NCI-H1092 (cell line): ENCODE measurements around the gene LARP4B.

ENCODE experiments used
- DNase-seq: peaks from one replicate; lab custom pipeline; 2025; lab: John Stamatoyannopoulos, UW

The LARP4B gene

GRCh38 chr10:824946-825345 is 106.6 kb downstream of the LARP4B start:
- no peak for DNase-seq

DNA sequence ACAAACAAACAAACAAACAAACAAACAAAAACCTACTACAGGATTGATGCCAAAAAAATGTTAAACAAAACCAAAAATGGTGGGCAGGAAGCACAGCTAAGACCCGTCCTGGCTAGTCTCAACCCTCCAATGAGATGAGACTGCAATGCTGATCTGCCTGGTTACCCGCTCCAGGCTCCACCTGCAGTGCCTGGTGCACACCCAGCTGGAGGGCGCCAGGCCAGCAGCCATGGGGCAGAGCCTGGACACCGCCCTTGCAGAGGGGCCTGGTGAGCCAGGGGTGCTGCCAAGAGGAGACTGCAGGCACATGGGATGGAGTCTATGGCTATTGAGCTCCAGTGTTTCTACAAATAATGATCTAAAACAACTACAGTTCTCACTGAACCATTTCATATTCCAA is 107.0 kb downstream of the LARP4B start:
- DNase-seq, result no peak

- DNase-seq, result no peak
Measured at GRCh38 chr10:822661-823367, 108.7 kb downstream of the LARP4B start.

- no peak for DNase-seq
Measured at GRCh38 chr10:822197-822596, 109.3 kb downstream of the LARP4B start.

DNA sequence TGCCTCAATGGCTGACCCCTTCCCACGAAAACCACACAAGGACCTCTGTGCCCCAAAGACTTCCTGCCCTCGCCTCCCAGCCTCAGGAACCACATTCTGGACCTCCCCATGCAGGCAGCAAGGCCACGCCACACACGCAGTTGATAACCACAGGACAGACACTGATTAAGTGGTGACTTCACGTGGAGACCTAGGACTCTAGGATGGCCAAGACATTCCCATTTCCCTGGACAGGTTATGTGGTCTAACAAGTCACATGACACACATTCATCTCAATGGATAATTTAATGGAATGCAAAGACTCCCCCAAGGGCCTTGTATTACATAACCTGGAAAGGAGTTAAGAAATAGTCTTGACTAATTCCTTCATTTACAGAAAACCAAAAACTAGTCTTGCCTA is 110.2 kb downstream of the LARP4B start:
- no peak for DNase-seq

DNA sequence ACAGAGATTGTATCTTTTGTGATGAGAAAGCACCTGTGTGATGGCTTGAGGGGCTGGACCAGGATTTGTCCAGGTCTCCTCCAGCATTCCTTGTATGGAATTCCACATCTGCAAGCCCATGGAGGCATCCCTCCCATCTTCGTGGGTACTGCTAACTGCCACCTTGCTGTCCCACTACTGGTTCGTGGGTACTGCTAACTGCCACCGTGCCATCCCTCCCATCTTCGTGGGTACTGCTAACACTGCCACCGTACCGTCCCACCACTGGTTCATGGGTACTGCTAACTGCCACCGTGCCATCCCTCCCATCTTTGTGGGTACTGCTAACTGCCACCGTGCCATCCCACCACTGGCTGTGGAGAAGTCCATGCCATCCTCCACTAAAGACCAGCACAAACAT is 111.7 kb downstream of the LARP4B start:
- no peak for DNase-seq

GRCh38 chr10:819326-819725 is 112.2 kb downstream of the LARP4B start:
- no peak for DNase-seq

- no peak for DNase-seq
Measured at GRCh38 chr10:818526-819220, 112.8 kb downstream of the LARP4B start.

DNA sequence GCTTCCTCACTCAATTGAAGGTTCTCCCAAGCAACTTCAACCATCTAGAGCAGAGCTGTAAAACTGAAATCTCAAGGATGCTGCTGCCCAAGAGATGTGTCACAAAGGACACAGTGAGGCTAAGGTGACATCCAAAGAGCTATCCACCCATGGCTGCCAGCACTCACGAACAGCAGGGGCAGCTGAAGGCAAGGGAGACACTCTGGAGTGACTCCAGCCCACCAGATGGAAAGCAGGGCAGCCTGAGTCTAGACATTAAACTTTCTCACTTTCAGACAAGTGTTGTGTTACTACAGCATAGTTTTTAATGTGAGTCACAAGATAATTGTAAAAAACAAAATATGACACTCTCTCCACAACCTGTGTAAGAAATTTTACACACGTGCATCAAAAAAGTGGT is 113.5 kb downstream of the LARP4B start:
- DNase-seq, result no peak

DNA sequence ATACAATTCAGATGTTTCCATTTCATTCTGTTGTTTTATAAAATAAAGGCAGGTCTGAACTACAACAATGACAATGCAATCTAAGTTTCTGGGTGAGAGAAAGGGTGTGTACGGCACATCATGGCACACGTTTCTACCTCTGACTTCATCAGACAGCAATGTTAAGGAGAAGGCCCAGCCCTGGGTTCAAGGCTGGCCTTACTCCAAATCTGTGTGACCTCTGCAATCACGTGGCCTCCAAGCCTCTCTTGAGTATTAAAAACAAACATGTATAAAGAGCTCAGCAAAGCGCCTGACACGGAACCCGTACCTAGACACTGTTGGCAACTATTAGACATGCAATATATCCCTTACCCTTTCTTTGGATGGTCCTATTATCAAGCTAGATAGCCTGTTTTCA is 114.1 kb downstream of the LARP4B start:
- no peak for DNase-seq

DNA sequence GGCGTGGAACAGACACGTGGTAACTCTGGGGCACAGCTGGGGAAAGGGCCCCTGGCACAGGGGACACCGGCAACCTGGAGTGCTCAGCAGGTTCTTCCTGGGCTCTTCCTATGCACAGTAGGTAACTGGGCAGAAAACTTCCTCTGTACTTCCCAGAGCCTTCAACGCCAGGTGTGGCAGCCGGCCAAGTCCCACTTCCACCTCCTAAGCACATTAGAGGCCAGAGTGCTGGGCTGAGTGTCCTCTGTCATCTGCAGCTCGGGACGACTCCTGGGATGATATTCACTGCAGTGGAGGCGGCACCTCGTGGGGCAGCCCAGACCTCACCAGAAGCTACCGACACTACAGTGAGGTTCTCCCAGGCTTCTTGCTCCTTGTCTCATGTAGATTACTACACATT is 114.5 kb downstream of the LARP4B start:
- no peak for DNase-seq

GRCh38 chr10:816091-816477 is 115.4 kb downstream of the LARP4B start:
- no peak for DNase-seq

- no peak for DNase-seq
Measured at GRCh38 chr10:815338-816090, 116.0 kb downstream of the LARP4B start.

DNA sequence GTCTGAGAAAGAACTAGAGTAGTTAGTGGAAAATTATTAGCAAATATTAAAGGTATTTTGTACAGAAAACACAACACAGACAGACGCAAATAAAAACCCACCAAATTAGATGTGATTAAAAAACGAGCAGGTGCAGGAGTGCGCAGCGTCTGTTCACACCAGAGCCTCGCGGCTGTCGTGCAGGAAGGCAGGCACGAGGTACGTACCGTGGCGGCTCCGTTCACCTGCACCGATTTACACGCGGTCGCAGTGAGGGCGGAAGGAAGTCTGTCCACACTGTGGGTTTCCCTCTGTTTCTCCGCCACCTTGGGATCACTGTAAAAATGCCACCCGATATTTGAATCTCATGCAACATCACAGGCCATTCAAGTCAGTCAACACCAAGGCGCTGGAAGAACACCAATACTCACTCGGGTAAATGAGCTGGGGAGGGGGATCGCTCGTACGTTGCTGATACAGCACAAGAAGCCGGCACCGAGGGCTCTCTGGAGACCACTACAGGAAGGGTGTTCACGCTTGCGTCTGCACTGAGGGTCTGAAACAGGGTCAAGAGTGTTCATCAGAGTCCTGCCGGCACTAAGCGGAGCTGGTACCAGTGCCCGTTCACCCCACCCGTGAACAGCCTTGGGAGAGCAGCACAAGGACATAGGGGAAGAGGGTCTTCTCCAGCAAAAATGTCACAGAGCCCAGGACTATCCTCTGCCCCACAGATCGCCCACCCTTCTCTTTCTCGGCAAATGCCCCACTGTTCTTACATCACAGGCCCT is 116.8 kb downstream of the LARP4B start:
- DNase-seq, result no peak

DNA sequence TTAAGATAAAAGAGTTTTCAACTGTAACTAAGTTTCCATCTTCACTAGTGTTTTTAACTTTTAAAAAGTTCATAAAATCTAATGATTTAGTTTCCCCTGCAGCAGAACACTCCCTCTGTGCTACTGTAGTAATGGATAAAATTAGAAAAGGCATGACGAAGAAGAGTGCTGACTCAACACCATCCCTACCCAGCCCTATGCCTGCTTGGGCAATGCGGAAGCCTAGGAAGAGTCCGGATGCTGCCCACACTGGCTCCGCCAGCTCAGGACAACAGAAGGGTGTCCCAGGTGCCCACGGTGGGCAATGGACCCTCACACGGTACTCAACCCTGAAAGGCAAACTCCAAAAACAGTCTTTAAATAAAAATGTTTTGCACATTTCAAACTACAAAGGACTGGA is 118.2 kb downstream of the LARP4B start:
- DNase-seq, result no peak

DNA sequence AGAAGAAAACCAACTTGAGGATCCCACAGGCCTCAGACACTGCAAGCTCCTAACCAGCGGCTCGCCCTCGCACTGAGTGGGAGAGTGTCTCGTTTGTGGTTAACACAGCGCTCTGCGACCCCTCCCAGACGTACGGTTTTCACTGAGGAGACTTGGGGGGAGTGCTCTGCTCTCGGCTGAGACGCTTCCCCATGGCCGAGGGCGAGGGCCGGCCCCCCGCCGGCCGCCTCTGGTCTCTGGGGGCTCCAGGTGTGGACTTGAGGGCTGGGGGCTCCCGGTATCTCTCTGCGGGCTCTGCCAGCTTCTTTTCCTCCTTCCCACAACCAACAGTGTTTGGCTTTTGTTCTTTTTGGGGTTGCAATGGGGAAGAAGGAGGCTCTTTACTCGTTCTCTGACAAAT is 118.7 kb downstream of the LARP4B start:
- no peak for DNase-seq

DNA sequence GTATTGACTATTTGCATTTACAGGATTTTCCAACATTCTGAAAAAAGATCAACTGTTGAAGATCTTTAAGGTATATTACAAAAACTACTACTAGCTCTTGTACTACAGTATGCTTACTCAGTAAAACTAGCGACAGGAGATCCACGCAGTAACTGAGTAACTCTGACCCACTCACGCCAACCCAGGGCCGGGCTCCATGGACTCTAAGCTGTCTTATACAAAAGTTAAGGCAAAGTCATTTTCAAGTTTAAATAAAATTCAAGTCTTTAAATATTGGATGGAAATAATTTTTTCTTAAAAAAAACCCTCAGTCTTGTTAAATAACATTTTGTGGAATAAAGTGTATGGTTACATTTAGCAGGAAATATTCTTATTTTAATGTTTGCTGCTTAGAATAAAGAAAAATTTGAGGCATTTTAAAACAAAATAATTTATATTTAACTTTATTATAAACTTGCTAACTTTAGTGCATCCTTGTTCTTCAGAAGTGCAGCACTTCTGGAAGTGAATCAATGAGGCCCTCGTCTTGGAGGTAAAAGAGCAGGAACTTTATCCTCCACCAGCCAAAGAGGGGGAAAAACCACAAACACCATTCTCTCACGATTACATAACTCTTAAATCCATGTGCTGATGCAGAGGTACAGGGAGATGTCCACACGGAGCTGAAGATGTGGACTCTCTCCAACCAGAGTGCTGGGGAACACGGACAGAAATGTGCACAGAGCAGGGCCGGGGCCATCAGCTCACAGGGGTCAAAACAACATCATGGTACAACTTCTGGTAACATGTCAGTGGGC is 119.9 kb downstream of the LARP4B start:
- DNase-seq, result no peak

GRCh38 chr10:810351-810846 is 121.1 kb downstream of the LARP4B start:
- DNase-seq, result no peak

- no peak for DNase-seq
Measured at GRCh38 chr10:809671-810350, 121.7 kb downstream of the LARP4B start.

GRCh38 chr10:807958-808353 is 123.5 kb downstream of the LARP4B start:
- no peak for DNase-seq
